Measurements from ENCODE around the gene CDH16. TPM values are rescaled to one million over a fixed set of nuclear protein-coding genes. Genes with fewer than 3 reads are reported as not detected.
"Not testable (repeated sequence)": the region's sequence is repeated elsewhere in the genome, so short reads cannot be mapped to it uniquely, and the experiment has no call there.

CDH16 gene
- total RNA-seq, 4 donors from 2014 or later = not detected

DNA sequence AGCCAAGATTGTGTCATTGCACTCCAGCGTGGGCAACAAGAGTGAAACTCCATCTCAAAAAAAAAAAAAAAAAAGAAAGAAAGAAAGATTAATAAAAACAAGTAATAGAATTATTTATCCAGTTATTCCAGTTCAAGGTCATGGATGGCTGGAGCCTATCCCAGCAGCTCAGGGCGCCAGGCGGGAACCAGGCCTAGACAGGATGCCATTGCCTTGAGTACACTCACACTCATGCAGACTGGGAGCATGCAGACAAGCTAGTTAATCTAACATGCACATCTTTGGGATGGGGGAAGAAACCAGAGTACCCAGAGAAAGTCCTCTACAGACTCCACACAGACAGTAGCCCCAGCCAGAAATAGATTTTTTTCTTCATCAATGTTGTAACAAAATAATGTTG lies 20.5 kb downstream of the CDH16 start:
- Histone ChIP-seq H3K27ac (peak overlapping the region; percentile 65 to 93 (median 92)), H3K4me3 (no peak overlapping the region), H3K27me3 (no peaks in the 10 kb centered on the region), H3K9me3 (no peaks in the 10 kb centered on the region), H3K4me1 (peaks cover 29 to 76% (median 45%) of the 10 kb centered on the region in 3 donors), H3K36me3 (no peaks in the 10 kb centered on the region)
- peak; percentile 63 for ATAC-seq
- 11 to 46% methylated on average over 2 to 3 of the region's 3 CpGs for WGBS, 2 donors (ENCODE audit: low coverage in 1 of 2)
- TF ChIP-seq, protein P1, sequence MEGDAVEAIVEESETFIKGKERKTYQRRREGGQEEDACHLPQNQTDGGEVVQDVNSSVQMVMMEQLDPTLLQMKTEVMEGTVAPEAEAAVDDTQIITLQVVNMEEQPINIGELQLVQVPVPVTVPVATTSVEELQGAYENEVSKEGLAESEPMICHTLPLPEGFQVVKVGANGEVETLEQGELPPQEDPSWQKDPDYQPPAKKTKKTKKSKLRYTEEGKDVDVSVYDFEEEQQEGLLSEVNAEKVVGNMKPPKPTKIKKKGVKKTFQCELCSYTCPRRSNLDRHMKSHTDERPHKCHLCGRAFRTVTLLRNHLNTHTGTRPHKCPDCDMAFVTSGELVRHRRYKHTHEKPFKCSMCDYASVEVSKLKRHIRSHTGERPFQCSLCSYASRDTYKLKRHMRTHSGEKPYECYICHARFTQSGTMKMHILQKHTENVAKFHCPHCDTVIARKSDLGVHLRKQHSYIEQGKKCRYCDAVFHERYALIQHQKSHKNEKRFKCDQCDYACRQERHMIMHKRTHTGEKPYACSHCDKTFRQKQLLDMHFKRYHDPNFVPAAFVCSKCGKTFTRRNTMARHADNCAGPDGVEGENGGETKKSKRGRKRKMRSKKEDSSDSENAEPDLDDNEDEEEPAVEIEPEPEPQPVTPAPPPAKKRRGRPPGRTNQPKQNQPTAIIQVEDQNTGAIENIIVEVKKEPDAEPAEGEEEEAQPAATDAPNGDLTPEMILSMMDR (IDR thresholded peaks at IDR 0.05) = no peak
- peak; percentile 69 for TF ChIP-seq POLR2AphosphoS5 (IDR thresholded peaks at IDR 0.05)

DNA sequence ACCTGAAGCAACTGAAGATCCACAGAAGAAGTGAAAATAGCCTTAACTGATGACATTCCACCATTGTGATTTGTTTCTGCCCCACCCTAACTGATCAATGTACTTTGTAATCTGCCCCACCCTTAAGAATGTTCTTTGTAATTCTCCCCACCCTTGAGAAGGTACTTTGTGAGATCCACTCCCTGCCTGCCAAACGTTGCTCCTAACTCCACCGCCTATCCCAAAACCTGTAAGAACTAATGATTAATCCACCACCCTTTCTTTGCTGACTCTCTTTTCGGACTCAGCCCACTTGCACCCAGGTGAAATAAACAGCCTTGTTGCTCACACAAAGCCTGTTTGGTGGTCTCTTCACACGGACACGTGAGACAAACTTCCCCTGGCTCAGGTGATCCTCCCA lies 22.0 kb downstream of the CDH16 start:
- Histone ChIP-seq H3K27ac (peak overlapping the region in 2 of 4 donors; percentile 47 to 93), H3K4me1 (peaks cover 26 to 60% (median 34%) of the 10 kb centered on the region in 3 donors)
- 74 to 79% methylated on average over 3 to 5 of the region's 5 CpGs for WGBS, 2 donors (ENCODE audit: low coverage in 1 of 2)
- H3K36me3 ChIP-seq, ATAC-seq, H3K9me3 ChIP-seq, H3K4me3 ChIP-seq, H3K27me3 ChIP-seq: not testable (repeated sequence)

DNA sequence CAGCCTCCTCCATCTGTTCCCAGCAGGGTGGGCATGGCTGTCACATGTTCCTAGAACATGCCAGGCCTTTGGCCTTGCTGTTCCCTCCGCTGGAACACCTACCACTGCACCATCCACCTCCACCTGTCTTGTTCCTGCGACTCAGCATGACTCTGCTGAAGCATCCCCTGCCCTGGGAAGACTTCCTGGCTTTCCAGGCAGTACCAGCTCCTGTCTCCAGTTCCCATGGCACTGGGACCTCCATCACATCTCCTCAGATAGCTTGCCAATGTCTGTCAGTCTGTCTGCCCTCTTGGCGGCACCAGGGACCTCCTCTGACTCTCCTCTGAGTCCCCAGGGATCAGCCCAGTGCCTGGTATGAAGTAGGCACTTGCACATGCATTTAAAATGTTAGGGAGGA lies 22.7 kb downstream of the CDH16 start:
- Histone ChIP-seq H3K4me3 (no peak overlapping the region), H3K36me3 (peaks cover 0 to 5% of the 10 kb centered on the region in 2 donors), H3K27me3 (no peaks in the 10 kb centered on the region), H3K27ac (peak overlapping the region in 3 of 4 donors; percentile 31 to 93 (median 38)), H3K9me3 (no peaks in the 10 kb centered on the region), H3K4me1 (peaks cover 21 to 54% (median 27%) of the 10 kb centered on the region in 3 donors)
- TF ChIP-seq POLR2AphosphoS5 (IDR thresholded peaks at IDR 0.05) (no peak), POLR2A (IDR thresholded peaks at IDR 0.05) (no peak), EP300 (IDR thresholded peaks at IDR 0.05) (no peak)
- TF ChIP-seq, protein P1 (IDR thresholded peaks at IDR 0.05) = no peak
- ATAC-seq = no peak
- 90 to 100% methylated on average over 2 of the region's 3 CpGs for WGBS, 2 donors (ENCODE audit: low coverage in 1 of 2)

DNA sequence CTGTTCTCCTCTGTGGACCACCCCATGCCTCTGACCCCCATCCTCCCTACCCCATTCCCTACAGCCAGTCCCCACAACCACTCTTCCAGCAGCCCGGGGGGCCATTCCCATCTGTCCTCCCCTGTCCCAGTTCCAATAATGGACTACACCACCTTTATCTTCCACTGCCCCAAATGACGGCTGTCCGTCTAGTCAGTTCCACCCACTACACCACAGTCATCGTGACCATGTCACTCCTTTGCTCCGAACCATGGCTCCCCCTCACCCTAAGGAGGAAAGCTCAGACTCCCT lies 23.1 kb downstream of the CDH16 start:
- Histone ChIP-seq H3K9me3 (no peaks in the 10 kb centered on the region), H3K27me3 (no peaks in the 10 kb centered on the region), H3K27ac (peak overlapping the region in 3 of 4 donors; percentile 31 to 93 (median 38)), H3K36me3 (peaks cover 0 to 5% of the 10 kb centered on the region in 2 donors), H3K4me1 (peaks cover 19 to 50% (median 23%) of the 10 kb centered on the region in 3 donors), H3K4me3 (no peak overlapping the region)
- WGBS, 2 donors (ENCODE audit: low coverage in 1 of 2) = 83 to 94% methylated on average over 3 to 5 of the region's 5 CpGs
- ATAC-seq = no peak
- TF ChIP-seq EP300 (IDR thresholded peaks at IDR 0.05) = no peak
- no peak for TF ChIP-seq POLR2AphosphoS5 (IDR thresholded peaks at IDR 0.05)
- no peak for TF ChIP-seq POLR2A (IDR thresholded peaks at IDR 0.05)
- TF ChIP-seq, protein P1 (IDR thresholded peaks at IDR 0.05) = no peak

DNA sequence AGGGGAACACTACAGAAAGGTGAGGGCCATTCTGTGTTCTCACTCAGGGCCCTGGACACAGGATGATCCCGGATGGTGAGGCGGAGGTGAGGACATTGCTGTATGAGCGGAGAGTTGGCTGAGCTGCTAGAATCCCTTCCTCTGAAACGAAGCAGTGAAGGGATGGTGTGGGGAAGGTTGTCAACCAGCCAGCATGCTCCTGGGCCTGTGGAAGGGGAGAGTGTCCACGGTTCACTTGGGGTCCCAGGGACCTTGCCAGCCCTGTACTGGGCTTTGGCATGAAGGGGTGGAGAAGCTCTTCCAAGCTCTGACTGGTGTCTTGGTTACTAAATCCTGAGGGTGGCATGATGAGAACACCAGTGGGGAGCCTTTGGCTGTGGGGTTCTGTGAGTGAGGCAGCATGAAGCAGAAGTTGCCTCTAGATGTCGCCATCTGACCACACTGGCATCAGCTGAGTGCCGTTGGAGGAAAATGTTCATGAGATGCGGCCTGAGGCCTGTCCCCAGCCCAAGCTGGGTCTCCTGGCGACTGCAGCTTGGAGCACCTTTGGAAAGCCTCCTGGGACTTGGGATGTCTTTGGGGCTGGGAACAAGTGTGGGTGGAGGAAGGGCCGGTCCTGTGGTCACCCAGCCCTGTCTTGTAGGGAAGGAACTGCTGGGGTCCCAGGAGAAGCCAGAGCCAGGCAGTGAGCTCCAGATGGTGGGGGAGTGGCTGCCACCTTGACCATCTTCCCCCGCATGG lies 23.6 kb downstream of the CDH16 start:
- H3K27me3 ChIP-seq = no peaks in the 10 kb centered on the region
- H3K4me3 ChIP-seq = no peak overlapping the region
- H3K9me3 ChIP-seq = no peaks in the 10 kb centered on the region
- H3K36me3 ChIP-seq = peaks cover 0 to 5% of the 10 kb centered on the region in 2 donors
- TF ChIP-seq POLR2AphosphoS5 (IDR thresholded peaks at IDR 0.05) = no peak
- no peak for TF ChIP-seq EP300 (IDR thresholded peaks at IDR 0.05)
- TF ChIP-seq, protein P1 (IDR thresholded peaks at IDR 0.05) = peak; percentile 77 to 93 (median 83)
- peaks cover 14 to 45% (median 18%) of the 10 kb centered on the region in 3 donors for H3K4me1 ChIP-seq
- H3K27ac ChIP-seq = peak overlapping the region in 3 of 4 donors; percentile 31 to 93 (median 38)
- 27 to 51% methylated on average over 6 to 10 of the region's 11 CpGs for WGBS, 2 donors (ENCODE audit: low coverage in 1 of 2)
- ATAC-seq = peak; percentile 68

All from gastroesophageal sphincter (tissue), 4 donors.